Panc1 (cell line): Measurements from ENCODE around the gene ZNF32. TPM values are rescaled to one million over a fixed set of nuclear protein-coding genes. Genes with fewer than 3 reads are reported as not detected.

Source experiments
- ATAC-seq: fragments of 200-7000 bp; cut with Tn5 transposase; 2 replicates; pipeline ENCODE4 v1.9.1; 2020; ENCODE audit warnings: mild to moderate bottlenecking, moderate library complexity
- BruUV-seq: library from RNA; stranded (reverse); fragments of 400-500 nt; replicated peaks from 2 replicates; lab custom pipeline; 2021; lab: Mats Ljungman, UMichigan
- CTCF ChIA-PET: fragments of 300-600 bp; sonication (Branson Sonifier 250); formaldehyde crosslinking; loops from one replicate; lab custom pipeline; 2022; ENCODE audit warnings: antibody characterized with exemption; lab: Charles Lee
- POLR2A ChIA-PET: fragments of 300-600 bp; sonication (Branson Sonifier 250); formaldehyde crosslinking; loops from one replicate; lab custom pipeline; 2022; ENCODE audit warnings: antibody characterized with exemption; lab: Charles Lee
- DNase-seq: peaks from one replicate; pipeline ENCODE4 v3.0.0-alpha.2; 2010; ENCODE audit warnings: low read depth, low spot score
- H3K27ac ChIP-seq: 2 replicates; pipeline ENCODE4 v1.5.1; 2011; ENCODE audit warnings: mild to moderate bottlenecking, low read length, inconsistent platforms
- H3K27me3 ChIP-seq: fragments of 200-500 bp; sonication (Bioruptor generic); 2 replicates; pipeline ENCODE4 v1.6.0; 2014; ENCODE audit warnings: low read length, inconsistent platforms; ENCODE audit not compliant: control insufficient read depth, insufficient read depth
- H3K36me3 ChIP-seq: fragments of 200-500 bp; sonication (Bioruptor generic); 2 replicates; pipeline ENCODE4 v1.5.1; 2014; ENCODE audit warnings: inconsistent platforms, mild to moderate bottlenecking, low read length, moderate library complexity; ENCODE audit not compliant: control insufficient read depth, insufficient read depth
- H3K4me1 ChIP-seq: 2 replicates; pipeline ENCODE4 v1.5.1; 2011; ENCODE audit warnings: inconsistent platforms, mild to moderate bottlenecking, low read length, moderate library complexity; ENCODE audit not compliant: control insufficient read depth, insufficient read depth
- H3K4me3 ChIP-seq, 2 experiments: 2 replicates each; pipeline ENCODE4 v1.5.1; 2011 to 2012; ENCODE audit warnings: low read depth in 2 of 2, low read length in 2 of 2, mild to moderate bottlenecking in 2 of 2, inconsistent platforms in 1 of 2, moderate library complexity in 1 of 2
- H3K9me3 ChIP-seq: fragments of 200-500 bp; sonication (Bioruptor generic); 2 replicates; pipeline ENCODE4 v1.5.1; 2014; ENCODE audit warnings: low read depth, mild to moderate bottlenecking, inconsistent platforms, low read length, moderate library complexity; ENCODE audit not compliant: control insufficient read depth, insufficient read depth
- POLR2AphosphoS5 ChIP-seq: IDR thresholded peaks from 2 replicates; pipeline ENCODE4 v1.6.1; 2012; ENCODE audit warnings: mild to moderate bottlenecking, low read depth, low read length, moderate library complexity
- SIN3A ChIP-seq: IDR thresholded peaks from 2 replicates; pipeline ENCODE4 v1.6.1; 2012; ENCODE audit warnings: low read depth, mild to moderate bottlenecking, low read length, moderate library complexity, borderline replicate concordance; ENCODE audit not compliant: insufficient read depth
- TCF7L2 ChIP-seq: IDR thresholded peaks from 2 replicates; pipeline ENCODE4 v1.6.1; 2011; ENCODE audit warnings: mild to moderate bottlenecking, low read depth, low read length, inconsistent platforms
- in situ Hi-C: cut with HindIII; loops from 2 replicates; pipeline ENCODE4 v1.10.0; 2016; ENCODE audit warnings: low sequenced_read_pairs, low pct_unique_long_range_greater_than_20kb
- intact Hi-C: fragments of 100-400 bp; cut with micrococcal nuclease; formaldehyde crosslinking; loops from one replicate; pipeline ENCODE4 v1.10.0; 2022; ENCODE audit not compliant: unreplicated experiment
- total RNA-seq: library from RNA; stranded (reverse); gene quantifications from one replicate; pipeline ENCODE4 v1.2.1, GENCODE V29; 2021; ENCODE audit not compliant: unreplicated experiment
- TF ChIP-seq, protein P1 (sequence below): fragments of 450-650 bp; IDR thresholded peaks from 2 replicates; pipeline ENCODE4 v1.5.1; 2017; ENCODE audit warnings: mild to moderate bottlenecking
- TF ChIP-seq, protein P2 (sequence below), 2 experiments: IDR thresholded peaks; 2 replicates each; pipeline ENCODE4 v1.6.1; 2011 to 2012; ENCODE audit warnings: low read depth in 2 of 2, control low read depth in 1 of 2, low read length in 1 of 2, mild to moderate bottlenecking in 1 of 2, moderate library complexity in 1 of 2; ENCODE audit not compliant: insufficient read depth in 1 of 2

The ZNF32 gene
- total RNA-seq, 1 experiment from 2014 or later = 35.6 TPM

DNA sequence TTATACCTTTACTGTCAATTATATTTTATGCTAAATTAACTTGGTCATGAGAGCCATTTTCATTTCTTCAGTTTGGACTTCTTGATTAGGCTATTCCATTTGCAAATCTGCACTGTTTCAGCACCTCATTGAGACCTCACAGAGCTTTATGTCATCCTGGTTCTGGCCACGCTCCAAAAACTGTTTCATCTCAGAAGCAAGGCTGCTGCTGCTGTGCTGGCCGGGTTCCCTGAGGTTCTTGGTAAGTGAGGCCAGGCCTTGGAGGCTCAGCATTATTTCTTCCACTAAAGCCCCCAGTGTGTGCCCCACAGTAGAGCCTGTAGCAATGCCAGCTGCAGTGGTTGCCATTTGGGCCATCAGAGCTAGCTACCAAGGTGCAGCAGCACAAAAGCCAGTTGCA is 50.2 kb downstream of the ZNF32 start:
- TF ChIP-seq POLR2AphosphoS5 (no peak), TCF7L2 (no peak), SIN3A (no peak)
- TF ChIP-seq, protein P1, sequence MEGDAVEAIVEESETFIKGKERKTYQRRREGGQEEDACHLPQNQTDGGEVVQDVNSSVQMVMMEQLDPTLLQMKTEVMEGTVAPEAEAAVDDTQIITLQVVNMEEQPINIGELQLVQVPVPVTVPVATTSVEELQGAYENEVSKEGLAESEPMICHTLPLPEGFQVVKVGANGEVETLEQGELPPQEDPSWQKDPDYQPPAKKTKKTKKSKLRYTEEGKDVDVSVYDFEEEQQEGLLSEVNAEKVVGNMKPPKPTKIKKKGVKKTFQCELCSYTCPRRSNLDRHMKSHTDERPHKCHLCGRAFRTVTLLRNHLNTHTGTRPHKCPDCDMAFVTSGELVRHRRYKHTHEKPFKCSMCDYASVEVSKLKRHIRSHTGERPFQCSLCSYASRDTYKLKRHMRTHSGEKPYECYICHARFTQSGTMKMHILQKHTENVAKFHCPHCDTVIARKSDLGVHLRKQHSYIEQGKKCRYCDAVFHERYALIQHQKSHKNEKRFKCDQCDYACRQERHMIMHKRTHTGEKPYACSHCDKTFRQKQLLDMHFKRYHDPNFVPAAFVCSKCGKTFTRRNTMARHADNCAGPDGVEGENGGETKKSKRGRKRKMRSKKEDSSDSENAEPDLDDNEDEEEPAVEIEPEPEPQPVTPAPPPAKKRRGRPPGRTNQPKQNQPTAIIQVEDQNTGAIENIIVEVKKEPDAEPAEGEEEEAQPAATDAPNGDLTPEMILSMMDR = no peak
- TF ChIP-seq, protein P2, sequence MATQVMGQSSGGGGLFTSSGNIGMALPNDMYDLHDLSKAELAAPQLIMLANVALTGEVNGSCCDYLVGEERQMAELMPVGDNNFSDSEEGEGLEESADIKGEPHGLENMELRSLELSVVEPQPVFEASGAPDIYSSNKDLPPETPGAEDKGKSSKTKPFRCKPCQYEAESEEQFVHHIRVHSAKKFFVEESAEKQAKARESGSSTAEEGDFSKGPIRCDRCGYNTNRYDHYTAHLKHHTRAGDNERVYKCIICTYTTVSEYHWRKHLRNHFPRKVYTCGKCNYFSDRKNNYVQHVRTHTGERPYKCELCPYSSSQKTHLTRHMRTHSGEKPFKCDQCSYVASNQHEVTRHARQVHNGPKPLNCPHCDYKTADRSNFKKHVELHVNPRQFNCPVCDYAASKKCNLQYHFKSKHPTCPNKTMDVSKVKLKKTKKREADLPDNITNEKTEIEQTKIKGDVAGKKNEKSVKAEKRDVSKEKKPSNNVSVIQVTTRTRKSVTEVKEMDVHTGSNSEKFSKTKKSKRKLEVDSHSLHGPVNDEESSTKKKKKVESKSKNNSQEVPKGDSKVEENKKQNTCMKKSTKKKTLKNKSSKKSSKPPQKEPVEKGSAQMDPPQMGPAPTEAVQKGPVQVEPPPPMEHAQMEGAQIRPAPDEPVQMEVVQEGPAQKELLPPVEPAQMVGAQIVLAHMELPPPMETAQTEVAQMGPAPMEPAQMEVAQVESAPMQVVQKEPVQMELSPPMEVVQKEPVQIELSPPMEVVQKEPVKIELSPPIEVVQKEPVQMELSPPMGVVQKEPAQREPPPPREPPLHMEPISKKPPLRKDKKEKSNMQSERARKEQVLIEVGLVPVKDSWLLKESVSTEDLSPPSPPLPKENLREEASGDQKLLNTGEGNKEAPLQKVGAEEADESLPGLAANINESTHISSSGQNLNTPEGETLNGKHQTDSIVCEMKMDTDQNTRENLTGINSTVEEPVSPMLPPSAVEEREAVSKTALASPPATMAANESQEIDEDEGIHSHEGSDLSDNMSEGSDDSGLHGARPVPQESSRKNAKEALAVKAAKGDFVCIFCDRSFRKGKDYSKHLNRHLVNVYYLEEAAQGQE (IDR thresholded peaks at IDR 0.05; ENCODE audit: insufficient read depth in 1 of 2, low read depth in 2 of 2, low read length in 1 of 2) = no peak
- no peak for ATAC-seq
- in situ Hi-C loops (no loop called here), intact Hi-C loops (no loop called here)
- CTCF ChIA-PET = no interaction called here
- no peak for DNase-seq
- H3K4me3 ChIP-seq = no peak overlapping the region
- H3K27ac ChIP-seq = no peak overlapping the region
- BruUV-seq = no TSS peak
- peaks cover 14% of the 10 kb centered on the region; the same call in 1 of the 2 replicates for H3K4me1 ChIP-seq
- H3K36me3 ChIP-seq = no peaks in the 10 kb centered on the region
- no peaks in the 10 kb centered on the region for H3K9me3 ChIP-seq
- no peaks in the 10 kb centered on the region for H3K27me3 ChIP-seq
- POLR2A ChIA-PET = no interaction called here

DNA sequence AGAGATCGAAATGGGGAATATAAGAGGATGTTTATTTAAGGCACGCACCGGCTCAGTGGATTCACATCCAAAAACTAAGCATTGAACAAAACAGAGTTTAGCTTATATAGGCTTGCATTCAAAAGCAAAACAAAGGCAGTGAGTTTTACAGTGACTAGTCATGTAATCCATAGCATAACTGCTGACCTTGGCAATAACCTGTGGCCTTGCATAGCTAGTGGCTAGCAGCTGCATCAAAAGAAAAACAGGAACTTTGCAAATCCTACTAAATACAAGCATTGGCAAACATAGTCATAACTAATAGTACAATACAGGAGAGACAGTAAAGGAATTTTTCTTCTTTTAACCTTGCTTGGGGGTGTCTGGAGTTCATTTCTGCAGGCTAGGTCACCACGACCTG is 52.1 kb downstream of the ZNF32 start:
- no peak for DNase-seq
- Histone ChIP-seq H3K4me3 (no peak overlapping the region), H3K36me3 (no peaks in the 10 kb centered on the region), H3K27ac (no peak overlapping the region), H3K4me1 (peaks cover 14% of the 10 kb centered on the region; the same call in 1 of the 2 replicates), H3K9me3 (peaks cover 11% of the 10 kb centered on the region; the same call in 1 of the 2 replicates), H3K27me3 (no peaks in the 10 kb centered on the region)
- 0 out of 2 replicates have a peak, but pooled peaks have one; percentile 31 for ATAC-seq
- TF ChIP-seq, protein P2 (IDR thresholded peaks at IDR 0.05; ENCODE audit: insufficient read depth in 1 of 2, low read depth in 2 of 2, low read length in 1 of 2) = no peak
- TF ChIP-seq, protein P1 = no peak
- no peak for TF ChIP-seq TCF7L2
- TF ChIP-seq SIN3A = no peak
- TF ChIP-seq POLR2AphosphoS5 = no peak
- BruUV-seq = no TSS peak
- CTCF ChIA-PET = no interaction called here
- intact Hi-C loops = no loop called here
- POLR2A ChIA-PET = no interaction called here
- in situ Hi-C loops = no loop called here
